Skeletal muscle satellite cell (primary cell): Measurements from ENCODE around the gene SDHAF2. TPM values are rescaled to one million over a fixed set of nuclear protein-coding genes. Genes with fewer than 3 reads are reported as not detected.
"Not testable (repeated sequence)": the region's sequence is repeated elsewhere in the genome, so short reads cannot be mapped to it uniquely, and the experiment has no call there.

Source experiments
- H3K27me3 ChIP-seq: 2 replicates; pipeline ENCODE4 v1.7.0; 2013; ENCODE audit warnings: low read length; ENCODE audit not compliant: control insufficient read depth, insufficient read depth
- H3K36me3 ChIP-seq: 2 replicates; pipeline ENCODE4 v1.7.0; 2013; ENCODE audit warnings: mild to moderate bottlenecking, control low read depth, low read length; ENCODE audit not compliant: insufficient read depth
- H3K4me1 ChIP-seq: 2 replicates; pipeline ENCODE4 v1.7.0; 2013; ENCODE audit warnings: low read length; ENCODE audit not compliant: control insufficient read depth, insufficient read depth
- H3K4me2 ChIP-seq: 2 replicates; pipeline ENCODE4 v1.7.0; 2013; ENCODE audit warnings: mild to moderate bottlenecking, low read length
- H3K4me3 ChIP-seq: 2 replicates; pipeline ENCODE4 v1.7.0; 2013; ENCODE audit warnings: low read length
- H3K9ac ChIP-seq: 2 replicates; pipeline ENCODE4 v1.7.0; 2013; ENCODE audit warnings: mild to moderate bottlenecking, low read depth, low read length, moderate library complexity
- H3K9me3 ChIP-seq: replicated peaks from 2 replicates; pipeline ENCODE4 v1.7.0; 2013; ENCODE audit warnings: mild to moderate bottlenecking, control low read depth, low read length
- total RNA-seq: library from RNA; depleted of rRNA; stranded (reverse); fragments of >200 nt; gene quantifications from 2 replicates; pipeline ENCODE4 v1.2.3, GENCODE V29; 2012; rRNA removed

Gene SDHAF2
- total RNA-seq, result 45.1 and 54.4 TPM in 2 replicates

- Histone ChIP-seq H3K27me3 (no peaks in the 10 kb centered on the region), H3K9me3 (no peaks in the 10 kb centered on the region), H3K36me3 (peaks cover 42% of the 10 kb centered on the region), H3K9ac (peak within 1 kb of the TSS; percentile 99), H3K4me1 (peaks cover 10% of the 10 kb centered on the region), H3K4me2 (peak within 1 kb of the TSS; percentile 92), H3K4me3 (peak within 1 kb of the TSS; percentile 99)
These were observed at the start of gene SDHAF2, which contains the start of gene CPSF7 for GRCh38 chr11:61429691-61430582. TSS of gene SDHAF2 (plus strand) at chr11:61430124. CDS start at chr11:61430147, 23 bp downstream. TSS of gene CPSF7 (minus strand) at chr11:61429975. CDS start at chr11:61429235, 740 bp downstream.

- Histone ChIP-seq H3K4me2 (no peak overlapping the region), H3K4me1 (peaks cover 20% of the 10 kb centered on the region), H3K4me3 (no peak overlapping the region), H3K36me3 (peaks cover under 1% of the 10 kb centered on the region), H3K27me3 (no peaks in the 10 kb centered on the region), H3K9me3 (no peaks in the 10 kb centered on the region), H3K9ac (no peak overlapping the region)
These were observed 49.0 kb upstream of the SDHAF2 start for GRCh38 chr11:61380884-61381283.

- not testable (repeated sequence) for H3K36me3 ChIP-seq, H3K4me3 ChIP-seq, H3K9ac ChIP-seq, H3K9me3 ChIP-seq, H3K4me2 ChIP-seq, H3K4me1 ChIP-seq, H3K27me3 ChIP-seq
These were observed 46.1 kb upstream of the SDHAF2 start for GRCh38 chr11:61383859-61384258.

GRCh38 chr11:61384271-61385242 lies 45.4 kb upstream of the SDHAF2 start:
- Histone ChIP-seq H3K9me3 (no peaks in the 10 kb centered on the region), H3K4me3 (no peak overlapping the region), H3K9ac (no peak overlapping the region), H3K4me2 (no peak overlapping the region), H3K36me3 (no peaks in the 10 kb centered on the region), H3K4me1 (peaks cover under 1% of the 10 kb centered on the region), H3K27me3 (no peaks in the 10 kb centered on the region)

GRCh38 chr11:61390161-61390560 lies 39.8 kb upstream of the SDHAF2 start:
- no peak overlapping the region for H3K4me2 ChIP-seq
- no peaks in the 10 kb centered on the region for H3K27me3 ChIP-seq
- H3K9me3 ChIP-seq, result no peaks in the 10 kb centered on the region
- H3K9ac ChIP-seq, result no peak overlapping the region
- no peak overlapping the region for H3K4me3 ChIP-seq
- H3K4me1 ChIP-seq, result peaks cover 12% of the 10 kb centered on the region
- H3K36me3 ChIP-seq, result peaks cover 4% of the 10 kb centered on the region

- peak overlapping the region; percentile 94 for H3K4me2 ChIP-seq
- H3K36me3 ChIP-seq, result peaks cover 6% of the 10 kb centered on the region
- H3K4me3 ChIP-seq, result peak overlapping the region; percentile 79
- H3K4me1 ChIP-seq, result peaks cover 12% of the 10 kb centered on the region
- no peaks in the 10 kb centered on the region for H3K27me3 ChIP-seq
- no peaks in the 10 kb centered on the region for H3K9me3 ChIP-seq
- peak overlapping the region; percentile 86 for H3K9ac ChIP-seq
These were observed 36.8 kb upstream of the SDHAF2 start for GRCh38 chr11:61392981-61393595.

GRCh38 chr11:61401173-61401572 lies 28.8 kb upstream of the SDHAF2 start:
- no peak overlapping the region for H3K4me2 ChIP-seq
- no peaks in the 10 kb centered on the region for H3K27me3 ChIP-seq
- H3K36me3 ChIP-seq, result peaks cover 56% of the 10 kb centered on the region
- no peak overlapping the region for H3K4me3 ChIP-seq
- H3K9ac ChIP-seq, result no peak overlapping the region
- no peaks in the 10 kb centered on the region for H3K9me3 ChIP-seq
- no peaks in the 10 kb centered on the region for H3K4me1 ChIP-seq

- Histone ChIP-seq H3K4me1 (no peaks in the 10 kb centered on the region), H3K9me3 (no peaks in the 10 kb centered on the region), H3K36me3 (peaks cover 60% of the 10 kb centered on the region), H3K27me3 (no peaks in the 10 kb centered on the region), H3K9ac (no peak overlapping the region), H3K4me3 (no peak overlapping the region), H3K4me2 (no peak overlapping the region)
These were observed 28.4 kb upstream of the SDHAF2 start for GRCh38 chr11:61401573-61401972.

GRCh38 chr11:61403658-61404057 lies 26.3 kb upstream of the SDHAF2 start:
- Histone ChIP-seq H3K4me1 (no peaks in the 10 kb centered on the region), H3K9me3 (no peaks in the 10 kb centered on the region), H3K9ac (no peak overlapping the region), H3K27me3 (no peaks in the 10 kb centered on the region), H3K4me3 (no peak overlapping the region), H3K4me2 (no peak overlapping the region), H3K36me3 (peaks cover 71% of the 10 kb centered on the region)

GRCh38 chr11:61404103-61404502 lies 25.8 kb upstream of the SDHAF2 start:
- Histone ChIP-seq H3K4me1 (no peaks in the 10 kb centered on the region), H3K36me3 (peaks cover 73% of the 10 kb centered on the region), H3K9ac (no peak overlapping the region), H3K4me3 (no peak overlapping the region), H3K4me2 (no peak overlapping the region), H3K9me3 (no peaks in the 10 kb centered on the region), H3K27me3 (no peaks in the 10 kb centered on the region)

- Histone ChIP-seq H3K36me3 (peaks cover 74% of the 10 kb centered on the region), H3K9me3 (no peaks in the 10 kb centered on the region), H3K9ac (no peak overlapping the region), H3K27me3 (no peaks in the 10 kb centered on the region), H3K4me2 (no peak overlapping the region), H3K4me3 (no peak overlapping the region), H3K4me1 (no peaks in the 10 kb centered on the region)
These were observed 25.3 kb upstream of the SDHAF2 start for GRCh38 chr11:61404641-61405040.
